Activated CD8-positive, alpha-beta T cell treated with anti-CD3 and anti-CD28 coated beads, Interleukin-2, amount 10 ng/mL, durations not matched to agents 7 days and 5 days (primary cell): Measurements from ENCODE around the gene DLG2. TPM values are rescaled to one million over a fixed set of nuclear protein-coding genes. Genes with fewer than 3 reads are reported as not detected.

Source experiments
- ATAC-seq: fragments of 150-1000 bp; cut with Tn5 transposase; one replicate; pipeline ENCODE4 v1.10.0; 2021; ENCODE audit warnings: moderate library complexity
- CTCF ChIA-PET: fragments of 350-600 bp; sonication (Branson Sonifier 250); formaldehyde crosslinking; loops from one replicate; lab custom pipeline; 2021; ENCODE audit warnings: antibody characterized with exemption; lab: Charles Lee
- POLR2A ChIA-PET: fragments of 350-600 bp; sonication (Branson Sonifier 250); formaldehyde crosslinking; loops from one replicate; lab custom pipeline; 2021; ENCODE audit warnings: antibody characterized with exemption; lab: Charles Lee
- DNase-seq: peaks from one replicate; pipeline ENCODE4 v3.0.0-alpha.2; 2020
- H3K27ac Mint-ChIP-seq: one replicate; pipeline ENCODE4 v1.8.0; 2021; ENCODE audit warnings: mild to moderate bottlenecking, mixed read lengths
- H3K27me3 Mint-ChIP-seq: one replicate; pipeline ENCODE4 v1.8.0; 2021; ENCODE audit warnings: low read depth, mixed read lengths
- H3K36me3 Mint-ChIP-seq: one replicate; pipeline ENCODE4 v1.8.0; 2021; ENCODE audit warnings: low read depth, mixed read lengths
- H3K4me1 Mint-ChIP-seq: one replicate; pipeline ENCODE4 v1.8.0; 2021; ENCODE audit warnings: low read depth, mixed read lengths
- H3K4me3 Mint-ChIP-seq: one replicate; pipeline ENCODE4 v1.8.0; 2021; ENCODE audit warnings: mild to moderate bottlenecking, mixed read lengths
- H3K9me3 Mint-ChIP-seq: one replicate; pipeline ENCODE4 v1.8.0; 2022; ENCODE audit warnings: mixed read lengths; ENCODE audit not compliant: insufficient read depth
- total RNA-seq, 2 experiments: library from RNA; stranded (reverse); gene quantifications; one replicate each; pipeline ENCODE4 v1.2.3, GENCODE V29; 2021

Gene DLG2
- total RNA-seq, 2 experiments from 2014 or later: 1.3 to 1.6 TPM

DNA sequence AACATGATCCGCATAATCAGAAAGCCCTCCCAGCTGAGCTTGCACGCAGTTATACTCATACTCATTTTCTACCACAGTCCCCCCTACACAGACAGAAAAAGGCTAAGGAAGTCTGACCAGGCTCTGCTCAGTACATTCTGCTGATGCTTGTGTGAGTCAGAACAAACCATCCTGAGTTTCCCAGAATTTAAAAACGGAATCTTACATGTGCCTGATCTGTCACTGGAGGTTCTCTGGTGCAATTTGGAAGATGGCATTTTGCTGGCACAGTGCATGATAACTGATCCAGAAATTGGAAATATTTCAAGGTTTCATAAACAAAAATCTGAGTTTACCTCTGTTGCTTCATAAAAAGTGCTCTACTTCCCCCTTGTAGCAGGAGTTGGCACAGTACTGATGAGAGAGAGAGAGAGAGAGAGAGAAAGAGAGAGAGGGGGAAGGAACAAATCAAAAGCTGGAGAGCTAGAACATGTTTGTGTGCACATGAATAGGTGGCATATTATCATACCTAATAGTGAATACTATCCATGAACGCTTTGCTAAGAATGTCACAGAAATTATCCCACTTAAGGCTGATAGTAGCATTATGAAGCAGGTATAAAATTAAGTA is 1085.3 kb downstream of the DLG2 start:
- no peaks in the 10 kb centered on the region for H3K9me3 Mint-ChIP-seq
- no peak for DNase-seq
- ATAC-seq: no peak
- ChIA-PET POLR2A (no interaction called here), CTCF (no interaction called here)
- no peaks in the 10 kb centered on the region for H3K36me3 Mint-ChIP-seq
- no peaks in the 10 kb centered on the region for H3K4me1 Mint-ChIP-seq
- H3K27me3 Mint-ChIP-seq: no peaks in the 10 kb centered on the region
- no peak overlapping the region for H3K4me3 Mint-ChIP-seq
- no peak overlapping the region for H3K27ac Mint-ChIP-seq

DNA sequence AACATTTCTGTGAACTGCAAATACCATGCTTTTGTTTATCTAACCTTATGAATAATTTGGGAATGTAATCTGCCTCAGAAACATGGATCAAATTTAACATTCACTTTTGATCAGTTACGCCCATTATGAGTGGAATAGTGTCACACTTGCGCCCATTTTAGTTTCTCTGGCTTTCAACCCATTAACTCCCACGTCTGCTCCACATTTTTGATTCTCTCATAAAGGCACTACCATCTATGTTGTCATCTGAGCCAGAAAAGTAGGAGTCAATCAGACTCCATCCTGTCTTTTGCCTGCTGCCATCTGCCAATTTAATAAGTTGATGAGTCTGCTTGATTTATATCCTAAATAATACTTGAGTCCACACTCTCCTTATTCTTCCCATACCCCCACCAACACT is 1090.7 kb downstream of the DLG2 start:
- H3K4me3 Mint-ChIP-seq: no peak overlapping the region
- no peak overlapping the region for H3K27ac Mint-ChIP-seq
- H3K36me3 Mint-ChIP-seq: no peaks in the 10 kb centered on the region
- no peaks in the 10 kb centered on the region for H3K9me3 Mint-ChIP-seq
- no peaks in the 10 kb centered on the region for H3K4me1 Mint-ChIP-seq
- no peaks in the 10 kb centered on the region for H3K27me3 Mint-ChIP-seq
- DNase-seq (no peak), ATAC-seq (no peak)
- CTCF ChIA-PET: no interaction called here
- POLR2A ChIA-PET: no interaction called here

DNA sequence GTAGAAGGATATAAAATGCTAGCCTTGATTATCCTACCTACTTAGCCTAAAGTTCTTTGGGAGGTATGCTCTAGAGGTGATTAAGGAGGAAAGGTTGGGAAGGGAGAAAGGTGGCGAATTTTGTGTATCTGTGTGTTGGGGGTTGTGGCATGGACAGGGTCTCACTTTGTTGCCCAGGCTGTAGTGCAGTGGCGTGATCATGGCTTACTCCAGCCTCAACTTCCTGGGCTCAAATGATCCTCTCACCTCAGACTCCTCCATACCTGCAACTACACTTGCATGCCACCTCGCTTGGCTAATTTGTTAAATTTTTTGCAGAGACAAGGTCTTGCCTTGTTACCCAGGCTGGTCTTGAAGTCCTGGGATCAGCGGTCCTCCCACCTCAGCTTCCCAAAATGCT is 1094.8 kb downstream of the DLG2 start:
- Mint-ChIP-seq H3K4me1 (no peaks in the 10 kb centered on the region), H3K27ac (no peak overlapping the region), H3K9me3 (no peaks in the 10 kb centered on the region), H3K36me3 (no peaks in the 10 kb centered on the region), H3K27me3 (no peaks in the 10 kb centered on the region), H3K4me3 (no peak overlapping the region)
- DNase-seq: no peak
- ATAC-seq: no peak
- CTCF ChIA-PET: no interaction called here
- POLR2A ChIA-PET: no interaction called here

DNA sequence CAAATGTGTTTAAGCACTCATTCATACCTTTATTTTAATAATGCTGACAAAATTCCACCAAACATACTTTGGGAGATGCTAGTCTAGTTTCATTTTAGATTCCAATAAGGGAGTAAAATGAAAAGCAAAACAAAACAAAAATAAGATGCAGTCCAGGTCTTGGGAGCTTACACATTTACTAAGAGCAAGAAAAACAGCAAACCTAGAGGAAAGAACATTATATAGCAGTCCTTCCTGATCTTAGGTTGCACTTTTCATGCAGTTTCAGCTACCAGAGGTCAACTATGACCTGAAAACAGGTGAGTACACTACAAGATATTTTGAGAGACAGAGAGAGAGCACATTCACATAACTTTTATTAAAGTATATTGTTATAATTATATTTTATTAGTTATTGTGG is 1100.9 kb downstream of the DLG2 start:
- H3K27me3 Mint-ChIP-seq: no peaks in the 10 kb centered on the region
- H3K36me3 Mint-ChIP-seq: no peaks in the 10 kb centered on the region
- no peak overlapping the region for H3K27ac Mint-ChIP-seq
- DNase-seq (no peak), ATAC-seq (no peak)
- no peak overlapping the region for H3K4me3 Mint-ChIP-seq
- H3K4me1 Mint-ChIP-seq: no peaks in the 10 kb centered on the region
- no peaks in the 10 kb centered on the region for H3K9me3 Mint-ChIP-seq
- ChIA-PET POLR2A (no interaction called here), CTCF (no interaction called here)

DNA sequence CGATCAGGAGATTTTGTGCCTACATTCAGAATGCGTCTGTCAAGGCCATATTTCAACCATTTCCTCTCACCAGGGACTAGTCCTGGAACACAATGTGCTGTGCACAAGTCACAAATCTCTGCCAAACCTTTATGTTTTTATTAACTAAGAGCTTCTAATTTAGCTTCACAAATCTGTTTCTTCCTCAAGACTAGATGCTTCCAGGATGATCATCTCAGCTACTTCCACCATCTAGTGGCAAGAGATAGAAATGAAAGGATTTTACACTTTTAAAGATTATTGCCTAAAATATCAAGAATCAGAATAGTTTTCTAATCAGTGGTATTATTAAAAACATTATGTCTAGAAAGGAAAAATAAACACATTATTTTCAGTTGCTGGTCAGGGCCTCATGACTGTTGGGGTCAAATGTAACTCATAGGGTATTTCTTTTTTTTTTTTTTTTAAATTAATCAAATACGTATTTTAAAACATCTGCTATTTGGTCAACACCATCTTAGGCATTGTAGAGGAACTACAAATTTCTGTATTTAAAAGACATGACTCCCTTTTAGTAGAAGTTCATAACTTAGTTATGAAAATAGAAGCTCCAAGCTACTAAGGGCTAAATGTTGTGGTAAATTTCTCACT is 1102.6 kb downstream of the DLG2 start:
- no peaks in the 10 kb centered on the region for H3K9me3 Mint-ChIP-seq
- ATAC-seq: no peak
- ChIA-PET POLR2A (no interaction called here), CTCF (interaction anchor here (0.8 kb wide), 1 partner anchor 339 kb away, joined by 4 read pairs; no protein-coding TSS in a partner anchor)
- H3K36me3 Mint-ChIP-seq: no peaks in the 10 kb centered on the region
- no peaks in the 10 kb centered on the region for H3K4me1 Mint-ChIP-seq
- H3K4me3 Mint-ChIP-seq: no peak overlapping the region
- DNase-seq: no peak
- no peak overlapping the region for H3K27ac Mint-ChIP-seq
- no peaks in the 10 kb centered on the region for H3K27me3 Mint-ChIP-seq

DNA sequence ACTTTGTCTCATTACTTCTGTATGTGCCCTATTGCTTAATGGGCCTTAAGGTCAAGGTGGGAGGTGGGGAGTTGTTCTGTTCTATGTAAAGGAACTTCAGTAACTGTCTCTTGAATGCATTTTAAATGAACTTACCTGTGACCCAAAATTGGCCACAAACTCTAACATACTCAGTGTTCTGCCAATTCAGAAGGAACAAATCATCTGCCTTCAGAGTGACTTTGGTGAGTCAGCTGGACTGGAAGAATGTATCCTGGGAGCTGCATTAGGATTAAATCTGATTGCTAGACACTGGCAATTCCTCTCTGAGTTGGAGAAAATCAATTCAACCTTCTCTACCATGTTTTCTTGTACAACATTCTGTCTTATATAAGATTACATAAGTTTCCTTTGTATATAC is 1104.8 kb downstream of the DLG2 start:
- H3K4me3 Mint-ChIP-seq: no peak overlapping the region
- H3K27ac Mint-ChIP-seq: no peak overlapping the region
- no peaks in the 10 kb centered on the region for H3K27me3 Mint-ChIP-seq
- H3K4me1 Mint-ChIP-seq: no peaks in the 10 kb centered on the region
- ATAC-seq (no peak), DNase-seq (no peak)
- POLR2A ChIA-PET: no interaction called here
- CTCF ChIA-PET: no interaction called here
- H3K9me3 Mint-ChIP-seq: no peaks in the 10 kb centered on the region
- no peaks in the 10 kb centered on the region for H3K36me3 Mint-ChIP-seq

DNA sequence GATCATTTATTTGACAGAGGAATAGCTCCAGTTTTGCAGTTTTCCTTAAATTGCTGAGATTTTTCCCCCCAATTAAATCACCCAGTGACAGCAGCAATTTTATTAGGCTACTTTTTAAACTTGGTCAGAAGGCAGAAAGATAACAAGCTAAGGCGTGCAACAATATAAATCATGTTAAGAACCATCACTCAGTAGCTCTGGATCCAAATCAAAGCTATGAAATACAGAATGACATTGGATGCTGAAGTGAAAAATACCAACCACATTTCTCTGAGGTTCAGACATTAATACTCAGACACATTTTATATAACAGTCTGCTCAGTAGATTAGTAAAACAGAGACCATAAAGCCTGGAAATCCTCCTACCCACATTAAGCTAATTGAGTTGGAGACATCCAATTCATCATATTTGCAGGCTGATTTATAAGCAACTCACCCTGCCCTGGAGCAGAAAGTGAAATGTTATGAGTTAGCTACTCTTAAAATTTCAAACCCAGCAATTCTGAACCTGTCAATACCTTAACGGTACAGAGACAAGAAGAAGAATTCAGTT is 1108.4 kb downstream of the DLG2 start:
- no peak overlapping the region for H3K4me3 Mint-ChIP-seq
- CTCF ChIA-PET: no interaction called here
- no peaks in the 10 kb centered on the region for H3K4me1 Mint-ChIP-seq
- ATAC-seq: no peak
- H3K36me3 Mint-ChIP-seq: no peaks in the 10 kb centered on the region
- no peak overlapping the region for H3K27ac Mint-ChIP-seq
- POLR2A ChIA-PET: no interaction called here
- no peak for DNase-seq
- no peaks in the 10 kb centered on the region for H3K27me3 Mint-ChIP-seq
- H3K9me3 Mint-ChIP-seq: no peaks in the 10 kb centered on the region

DNA sequence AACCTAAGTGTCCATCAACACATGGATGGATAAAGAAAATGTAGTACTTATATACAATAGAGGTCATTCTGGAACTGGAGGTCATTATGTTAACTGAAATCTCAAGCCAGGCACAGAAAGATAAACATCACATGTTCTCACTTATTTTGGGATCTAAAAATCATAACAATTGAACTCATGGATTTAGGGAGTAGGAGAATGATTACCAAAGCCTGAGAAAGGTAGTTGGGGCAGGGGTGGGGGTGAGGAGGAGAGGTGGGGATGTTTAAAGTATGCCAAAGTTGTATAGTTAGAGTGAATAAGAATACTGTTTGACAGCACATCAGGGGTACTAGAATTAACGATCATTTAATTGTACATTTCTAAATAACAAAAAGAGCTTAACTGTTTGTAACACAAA is 1112.7 kb downstream of the DLG2 start:
- ChIA-PET POLR2A (no interaction called here), CTCF (no interaction called here)
- H3K36me3 Mint-ChIP-seq: no peaks in the 10 kb centered on the region
- no peaks in the 10 kb centered on the region for H3K4me1 Mint-ChIP-seq
- ATAC-seq (no peak), DNase-seq (no peak)
- H3K9me3 Mint-ChIP-seq: peaks cover 10% of the 10 kb centered on the region
- no peak overlapping the region for H3K4me3 Mint-ChIP-seq
- no peak overlapping the region for H3K27ac Mint-ChIP-seq
- H3K27me3 Mint-ChIP-seq: no peaks in the 10 kb centered on the region

DNA sequence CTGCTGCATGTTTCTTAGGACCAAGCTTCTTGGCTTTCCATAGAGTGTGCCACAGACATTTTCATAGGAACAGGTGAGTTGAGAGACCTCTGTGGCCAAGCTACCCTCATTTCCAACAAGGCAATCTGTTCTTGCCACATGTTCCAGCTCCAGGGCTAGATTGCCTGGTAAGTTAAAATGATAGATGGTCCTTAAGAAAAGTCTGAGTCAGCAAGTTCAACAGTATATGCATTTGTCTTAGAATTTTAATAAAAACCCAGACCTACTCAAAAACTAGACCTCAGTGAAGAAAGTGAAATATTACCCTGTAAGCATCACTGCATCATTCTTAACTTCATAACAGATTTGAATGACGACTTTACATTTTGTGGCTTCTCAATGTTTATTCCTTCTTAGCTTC is 1123.6 kb downstream of the DLG2 start:
- no peaks in the 10 kb centered on the region for H3K36me3 Mint-ChIP-seq
- CTCF ChIA-PET: no interaction called here
- POLR2A ChIA-PET: no interaction called here
- no peak for DNase-seq
- no peak overlapping the region for H3K27ac Mint-ChIP-seq
- peaks cover 8% of the 10 kb centered on the region for H3K9me3 Mint-ChIP-seq
- ATAC-seq: no peak
- no peaks in the 10 kb centered on the region for H3K4me1 Mint-ChIP-seq
- H3K4me3 Mint-ChIP-seq: no peak overlapping the region
- no peaks in the 10 kb centered on the region for H3K27me3 Mint-ChIP-seq

DNA sequence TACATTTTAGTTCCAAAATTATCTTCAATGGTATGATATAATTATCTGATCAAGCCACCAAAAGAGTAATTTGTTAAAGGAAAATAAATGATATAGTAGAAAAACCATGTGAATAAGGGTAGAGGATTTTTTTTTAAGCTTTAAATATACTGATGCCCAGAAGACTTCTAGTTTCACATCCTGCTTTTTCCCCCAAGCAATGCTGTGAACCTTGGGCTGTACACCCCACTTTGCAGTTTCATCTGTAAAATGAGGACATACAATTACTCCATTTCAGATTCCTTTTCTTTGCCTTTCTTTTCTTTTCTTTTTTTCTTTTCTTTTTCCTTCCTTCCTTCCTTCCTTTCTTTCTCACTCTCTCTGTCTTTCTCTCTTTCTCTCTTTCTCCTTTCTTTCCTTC is 1125.4 kb downstream of the DLG2 start:
- ATAC-seq: no peak
- ChIA-PET CTCF (no interaction called here), POLR2A (no interaction called here)
- H3K4me3 Mint-ChIP-seq: no peak overlapping the region
- DNase-seq: no peak
- no peaks in the 10 kb centered on the region for H3K27me3 Mint-ChIP-seq
- no peaks in the 10 kb centered on the region for H3K4me1 Mint-ChIP-seq
- no peak overlapping the region for H3K27ac Mint-ChIP-seq
- H3K36me3 Mint-ChIP-seq: no peaks in the 10 kb centered on the region
- H3K9me3 Mint-ChIP-seq: peaks cover 4% of the 10 kb centered on the region

DNA sequence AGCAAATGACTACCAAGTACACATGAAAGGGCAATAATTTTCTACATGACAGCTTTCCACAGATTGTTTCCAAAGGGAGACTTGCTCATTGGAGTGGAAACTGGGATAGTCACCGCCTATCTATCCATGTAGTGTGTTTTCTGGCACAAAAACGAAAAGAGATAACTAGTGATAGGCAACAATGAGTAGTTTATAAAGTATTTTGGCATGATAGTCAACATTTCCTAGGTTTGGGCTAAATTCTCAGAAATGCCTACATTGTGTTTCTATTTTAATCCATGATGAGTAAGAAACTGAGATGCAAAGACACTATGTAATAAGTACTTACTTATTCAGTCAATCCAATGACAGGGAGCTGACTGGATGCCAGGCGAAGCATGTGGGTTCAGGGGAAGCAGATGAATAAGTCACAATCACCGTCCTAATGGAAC is 1129.1 kb downstream of the DLG2 start:
- POLR2A ChIA-PET: no interaction called here
- H3K36me3 Mint-ChIP-seq: no peaks in the 10 kb centered on the region
- DNase-seq: no peak

DNA sequence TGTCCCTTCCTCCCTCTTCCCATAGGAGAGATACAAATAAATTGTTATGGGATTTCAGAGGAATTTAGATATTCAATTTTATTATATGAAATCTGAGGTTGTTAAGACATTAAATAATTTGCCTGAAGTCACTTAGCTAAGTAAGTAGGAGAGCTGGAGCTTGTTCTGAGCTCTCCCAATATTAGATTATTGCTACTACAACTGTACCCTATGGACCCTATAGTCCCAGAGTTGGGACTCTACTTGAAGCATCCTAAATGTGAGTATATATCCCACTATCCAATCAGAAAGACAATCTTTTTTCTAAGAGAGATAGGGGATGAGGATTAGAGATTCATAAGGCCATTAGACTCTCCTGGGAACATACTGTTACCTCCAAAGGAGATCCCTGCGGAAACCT is 1130.0 kb downstream of the DLG2 start:
- no peaks in the 10 kb centered on the region for H3K27me3 Mint-ChIP-seq
- H3K4me3 Mint-ChIP-seq: no peak overlapping the region
- H3K9me3 Mint-ChIP-seq: no peaks in the 10 kb centered on the region
- POLR2A ChIA-PET: no interaction called here
- no peaks in the 10 kb centered on the region for H3K4me1 Mint-ChIP-seq
- H3K36me3 Mint-ChIP-seq: no peaks in the 10 kb centered on the region
- CTCF ChIA-PET: no interaction called here
- ATAC-seq (no peak), DNase-seq (no peak)
- H3K27ac Mint-ChIP-seq: no peak overlapping the region

More for the DNA sequence above, 1129.1 kb downstream of the DLG2 start:
- Mint-ChIP-seq H3K27me3 (no peaks in the 10 kb centered on the region), H3K4me3 (no peak overlapping the region), H3K27ac (no peak overlapping the region), H3K4me1 (no peaks in the 10 kb centered on the region), H3K9me3 (no peaks in the 10 kb centered on the region)
- CTCF ChIA-PET: no interaction called here
- ATAC-seq: no peak
